Measurements from ENCODE around the gene APBB2.

The APBB2 gene

GRCh38 chr4:41142376-41143310 lies 71.7 kb downstream of the APBB2 start:
- DNase-seq (ENCODE audit: low read depth in 2 of 3, low spot score in 2 of 3): no peak

GRCh38 chr4:41141900-41142299 lies 72.4 kb downstream of the APBB2 start:
- DNase-seq (ENCODE audit: low read depth in 2 of 3, low spot score in 2 of 3): no peak

GRCh38 chr4:41140410-41140809 lies 73.9 kb downstream of the APBB2 start:
- DNase-seq (ENCODE audit: low read depth in 2 of 3, low spot score in 2 of 3): no peak

- DNase-seq (ENCODE audit: low read depth in 2 of 3, low spot score in 2 of 3): no peak
These were observed 76.5 kb downstream of the APBB2 start for GRCh38 chr4:41137879-41138278.

- DNase-seq (ENCODE audit: low read depth in 2 of 3, low spot score in 2 of 3): no peak
These were observed 77.9 kb downstream of the APBB2 start for GRCh38 chr4:41136456-41136855.

GRCh38 chr4:41135801-41136200 lies 78.5 kb downstream of the APBB2 start:
- DNase-seq (ENCODE audit: low read depth in 2 of 3, low spot score in 2 of 3): no peak

GRCh38 chr4:41134581-41134980 lies 79.8 kb downstream of the APBB2 start:
- DNase-seq (ENCODE audit: low read depth in 2 of 3, low spot score in 2 of 3): no peak

- no peak for DNase-seq (ENCODE audit: low read depth in 2 of 3, low spot score in 2 of 3)
These were observed 80.8 kb downstream of the APBB2 start for GRCh38 chr4:41133454-41134018.

- no peak for DNase-seq (ENCODE audit: low read depth in 2 of 3, low spot score in 2 of 3)
These were observed 82.2 kb downstream of the APBB2 start for GRCh38 chr4:41132055-41132683.

- no peak for DNase-seq (ENCODE audit: low read depth in 2 of 3, low spot score in 2 of 3)
These were observed 84.4 kb downstream of the APBB2 start for GRCh38 chr4:41129936-41130440.

GRCh38 chr4:41129128-41129754 lies 85.1 kb downstream of the APBB2 start:
- DNase-seq (ENCODE audit: low read depth in 2 of 3, low spot score in 2 of 3): no peak

- DNase-seq (ENCODE audit: low read depth in 2 of 3, low spot score in 2 of 3): no peak
These were observed 88.6 kb downstream of the APBB2 start for GRCh38 chr4:41125558-41126311.

GRCh38 chr4:41124916-41125548 lies 89.3 kb downstream of the APBB2 start:
- no peak for DNase-seq (ENCODE audit: low read depth in 2 of 3, low spot score in 2 of 3)

GRCh38 chr4:41122775-41123174 lies 91.6 kb downstream of the APBB2 start:
- DNase-seq (ENCODE audit: low read depth in 2 of 3, low spot score in 2 of 3): no peak

GRCh38 chr4:41122309-41122708 lies 92.0 kb downstream of the APBB2 start:
- no peak for DNase-seq (ENCODE audit: low read depth in 2 of 3, low spot score in 2 of 3)

- no peak for DNase-seq (ENCODE audit: low read depth in 2 of 3, low spot score in 2 of 3)
These were observed 92.4 kb downstream of the APBB2 start for GRCh38 chr4:41121906-41122305.

GRCh38 chr4:41120297-41121217 lies 93.8 kb downstream of the APBB2 start:
- no peak for DNase-seq (ENCODE audit: low read depth in 2 of 3, low spot score in 2 of 3)

- DNase-seq (ENCODE audit: low read depth in 2 of 3, low spot score in 2 of 3): no peak
These were observed 94.5 kb downstream of the APBB2 start for GRCh38 chr4:41119867-41120295.

GRCh38 chr4:41111791-41112190 lies 102.6 kb downstream of the APBB2 start:
- no peak for DNase-seq (ENCODE audit: low read depth in 2 of 3, low spot score in 2 of 3)

All from activated CD8-positive, alpha-beta memory T cell treated with anti-CD3 and anti-CD28 coated beads for 48 hours (primary cell).